Endothelial cell of umbilical vein (primary cell): ENCODE results near the gene PTPRD. TPM values are rescaled to one million over a fixed set of nuclear protein-coding genes. Genes with fewer than 3 reads are reported as not detected.

Source experiments
- BruUV-seq: library from RNA; stranded (reverse); fragments of 400-500 nt; replicated peaks from 2 replicates; lab custom pipeline; 2021; lab: Mats Ljungman, UMichigan
- CTCF ChIA-PET: fragments of 300-600, 350-600 bp; sonication (Branson Sonifier 250); formaldehyde crosslinking; loops from one replicate; lab custom pipeline; 2021; ENCODE audit warnings: antibody characterized with exemption, inconsistent platforms; lab: Charles Lee
- POLR2A ChIA-PET: fragments of 300-600, 350-600 bp; sonication (Branson Sonifier 250); formaldehyde crosslinking; loops from one replicate; lab custom pipeline; 2021; ENCODE audit warnings: antibody characterized with exemption, inconsistent platforms; lab: Charles Lee
- DNase-seq: peaks from one replicate; pipeline ENCODE4 v3.0.0-alpha.2; 2011; ENCODE audit warnings: low read depth, low spot score
- FAIRE-seq: peaks from 2 replicates; lab custom pipeline; 2011; peaks lifted over from hg19 to GRCh38; lab: Jason Lieb, UNC
- H2AFZ ChIP-seq: 2 replicates; pipeline ENCODE4 v1.6.0; 2012; ENCODE audit warnings: low read depth, low read length, control low read depth, inconsistent platforms
- H3K27ac ChIP-seq: 2 replicates; pipeline ENCODE4 v1.5.1; 2011; ENCODE audit warnings: low read depth, mild to moderate bottlenecking, control low read depth, low read length, moderate library complexity; ENCODE audit not compliant: insufficient read depth
- H3K27me3 ChIP-seq, 2 experiments: 2 replicates each; pipeline versions ENCODE4 v1.6.0 to v1.6.1; 2011; ENCODE audit warnings: low read length in 2 of 2, mixed read lengths in 1 of 2; ENCODE audit not compliant: control insufficient read depth in 2 of 2, insufficient read depth in 2 of 2
- H3K36me3 ChIP-seq, 2 experiments: 2 replicates in 1 of 2; 3 replicates in 1 of 2; pipeline ENCODE4 v1.5.1; 2011; ENCODE audit warnings: low read length in 2 of 2, mild to moderate bottlenecking in 1 of 2, moderate library complexity in 1 of 2; ENCODE audit not compliant: control insufficient read depth in 2 of 2, insufficient read depth in 2 of 2; ENCODE audit errors: extremely low read depth in 1 of 2
- H3K4me1 ChIP-seq: 3 replicates; pipeline ENCODE4 v1.5.1; 2011; ENCODE audit warnings: mild to moderate bottlenecking, low read length; ENCODE audit not compliant: control insufficient read depth, insufficient read depth; ENCODE audit errors: extremely low read depth
- H3K4me2 ChIP-seq: 2 replicates; pipeline ENCODE4 v1.6.1; 2011; ENCODE audit warnings: low read length, control low read depth, mixed read lengths; ENCODE audit not compliant: insufficient read depth
- H3K4me3 ChIP-seq, 3 experiments: fragments of 200-600 bp in 1 of 3; sonication (generic), shearing (Covaris generic) in 1 of 3; replicated peaks in 1 of 3; 2 replicates each; pipeline ENCODE4 v1.5.1; 2011 to 2016; ENCODE audit warnings: control low read depth in 3 of 3, low read length in 3 of 3, mild to moderate bottlenecking in 2 of 3, inconsistent platforms in 1 of 3, low read depth in 1 of 3, moderate library complexity in 1 of 3; ENCODE audit not compliant: insufficient read depth in 1 of 3
- H3K79me2 ChIP-seq: 2 replicates; pipeline ENCODE4 v1.6.0; 2012; ENCODE audit warnings: low read length, inconsistent platforms; ENCODE audit not compliant: control insufficient read depth, insufficient read depth
- H3K9ac ChIP-seq: replicated peaks from 2 replicates; pipeline ENCODE3; 2011; ENCODE audit warnings: low read length, control low read depth; ENCODE audit not compliant: insufficient read depth; ENCODE audit errors: extremely low read depth
- H3K9me1 ChIP-seq: replicated peaks from 3 replicates; pipeline ENCODE4 v1.6.0; 2011; ENCODE audit warnings: mild to moderate bottlenecking, low read length; ENCODE audit not compliant: control insufficient read depth, insufficient read depth; ENCODE audit errors: extremely low read depth
- H3K9me3 ChIP-seq: replicated peaks from 2 replicates; pipeline ENCODE4 v1.5.1; 2012; ENCODE audit warnings: low read length, inconsistent platforms; ENCODE audit not compliant: control insufficient read depth, insufficient read depth
- H4K20me1 ChIP-seq: replicated peaks from 2 replicates; pipeline ENCODE3; 2011; ENCODE audit warnings: mild to moderate bottlenecking, low read length; ENCODE audit not compliant: control insufficient read depth, insufficient read depth; ENCODE audit errors: extremely low read depth
- CTCF ChIP-seq, 2 donors: IDR thresholded peaks; 1 replicate in 1 of 2; 2 replicates in 1 of 2; pipeline ENCODE4 v1.5.1; 2011; ENCODE audit warnings: low read length in 2 of 2, mild to moderate bottlenecking in 2 of 2, moderate library complexity in 2 of 2, control low read depth in 1 of 2, inconsistent platforms in 1 of 2, low read depth in 1 of 2; ENCODE audit not compliant: insufficient read depth in 1 of 2; ENCODE audit errors: extremely low read depth in 1 of 2
- EZH2 ChIP-seq: IDR thresholded peaks from 2 replicates; pipeline ENCODE4 v1.6.1; 2012; ENCODE audit warnings: borderline replicate concordance, low read depth, mild to moderate bottlenecking, moderate library complexity, low read length, inconsistent platforms; ENCODE audit not compliant: severe bottlenecking
- FOS ChIP-seq: IDR thresholded peaks from 2 replicates; pipeline ENCODE4 v1.6.1; 2011; ENCODE audit warnings: mild to moderate bottlenecking, low read length, moderate library complexity, borderline replicate concordance; ENCODE audit not compliant: insufficient read depth
- GATA2 ChIP-seq: IDR thresholded peaks from 2 replicates; pipeline ENCODE4 v1.7.0; 2011; ENCODE audit warnings: low read depth, mild to moderate bottlenecking, moderate library complexity, mixed read lengths, low read length; ENCODE audit not compliant: insufficient read length, insufficient read depth
- JUN ChIP-seq: IDR thresholded peaks from 2 replicates; pipeline ENCODE4 v1.6.1; 2011; ENCODE audit warnings: borderline replicate concordance, low read depth; ENCODE audit not compliant: insufficient read length, insufficient read depth
- MAX ChIP-seq: IDR thresholded peaks from 2 replicates; pipeline ENCODE4 v1.6.1; 2011; ENCODE audit not compliant: insufficient read depth, insufficient read length
- MYC ChIP-seq: IDR thresholded peaks from one replicate; pipeline ENCODE4 v1.6.1; 2011; ENCODE audit warnings: mild to moderate bottlenecking, low read depth, low read length
- POLR2A ChIP-seq: IDR thresholded peaks from 2 replicates; pipeline ENCODE4 v1.6.1; 2012; ENCODE audit warnings: low read depth, mild to moderate bottlenecking, control low read depth, low read length
- POLR2AphosphoS5 ChIP-seq: IDR thresholded peaks from 2 replicates; pipeline ENCODE4 v1.6.1; 2012; ENCODE audit warnings: low read depth, mild to moderate bottlenecking, control low read depth, low read length, moderate library complexity; ENCODE audit not compliant: insufficient read depth
- dilution Hi-C: fragments of 300-500 bp; cut with MboI; formaldehyde crosslinking; loops from one replicate; pipeline ENCODE4 v1.15.0; 2019; ENCODE audit warnings: low sequenced_read_pairs; ENCODE audit not compliant: extremely low pct_ligation_motif_present
- intact Hi-C: fragments of 100-400 bp; cut with micrococcal nuclease; formaldehyde crosslinking; loops from one replicate; pipeline ENCODE4 v1.10.0; 2022
- polyA plus RNA-seq, 4 experiments: library from polyadenylated mRNA; depleted of rRNA in 3 of 4; stranded (reverse) in 3 of 4; unstranded in 1 of 4; fragments of >200 nt; gene quantifications; 2 replicates each; pipeline versions ENCODE4 v1.2.1 to v1.2.3, GENCODE V29; 2011 to 2012; ENCODE audit warnings: missing spikeins in 1 of 4
- total RNA-seq: library from RNA; stranded (reverse); gene quantifications from 2 replicates; pipeline ENCODE4 v1.2.3, GENCODE V29; 2021

PTPRD gene
- total and polyA plus RNA-seq, 2 donors (not counting 3 experiments of a cell fraction or from before 2014, with no cell fraction given): 5.5 to 5.7 TPM

- H3K36me3 ChIP-seq: no peaks in the 10 kb centered on the region
- no peak overlapping the region for H3K4me2 ChIP-seq
- POLR2A ChIA-PET: no interaction called here
- H2AFZ ChIP-seq: no peak overlapping the region
- no peaks in the 10 kb centered on the region for H3K79me2 ChIP-seq
- H4K20me1 ChIP-seq: no peaks in the 10 kb centered on the region
- TF ChIP-seq JUN (no peak), FOS (no peak), GATA2 (no peak), POLR2A (no peak), MAX (no peak), CTCF (IDR thresholded peaks at IDR 0.05; ENCODE audit: extremely low read depth in 1 of 2, insufficient read depth in 1 of 2, low read depth in 1 of 2, low read length in 2 of 2) (no peak), MYC (no peak), POLR2AphosphoS5 (no peak), EZH2 (no peak)
- dilution Hi-C loops (no loop called here), intact Hi-C loops (no loop called here)
- no peak for FAIRE-seq
- no peaks in the 10 kb centered on the region for H3K4me1 ChIP-seq
- no peak for DNase-seq
- no peaks in the 10 kb centered on the region for H3K9me1 ChIP-seq
- BruUV-seq: no TSS peak
- no peaks in the 10 kb centered on the region for H3K9me3 ChIP-seq
- no peaks in the 10 kb centered on the region for H3K27me3 ChIP-seq
- no peak overlapping the region for H3K27ac ChIP-seq
- CTCF ChIA-PET: interaction anchor here (0.9 kb wide), 1 partner anchor 10 kb away, joined by 7 read pairs; no protein-coding TSS in a partner anchor
- no peak overlapping the region for H3K4me3 ChIP-seq
- H3K9ac ChIP-seq: no peak overlapping the region
Measured at GRCh38 chr9:8653111-8653510, 1959.7 kb downstream of the PTPRD start.
